PC-3 (cell line): ENCODE data around the gene CDH22.

Experiments
- CTCF ChIP-seq: fragments of 300-600 bp; sonication (generic); conservative IDR thresholded peaks from 2 replicates; pipeline ENCODE4 v1.5.1; 2017; ENCODE audit warnings: antibody characterized with exemption, low read depth, mild to moderate bottlenecking, low read length
- EZH2 ChIP-seq: fragments of 300-600 bp; sonication (generic); IDR thresholded peaks from one replicate; pipeline ENCODE4 v1.6.1; 2017; ENCODE audit warnings: antibody characterized with exemption, mild to moderate bottlenecking, low read length; ENCODE audit not compliant: unreplicated experiment
- EZH2phosphoT487 ChIP-seq: fragments of 300-600 bp; sonication (generic); IDR thresholded peaks from 2 replicates; pipeline ENCODE4 v1.6.1; 2018; ENCODE audit warnings: mild to moderate bottlenecking, antibody characterized with exemption, low read length, borderline replicate concordance

GRCh38 chr20:46303176-46303956, 4.9 kb downstream of the CDH22 start:
- no peak for TF ChIP-seq EZH2
- no peak for TF ChIP-seq CTCF
- no peak for TF ChIP-seq EZH2phosphoT487
